ENCODE data around the gene BTBD10.
A peak's percentile ranks its signal among the peaks of the same experiment; 100 is the strongest.

Gene BTBD10

DNA sequence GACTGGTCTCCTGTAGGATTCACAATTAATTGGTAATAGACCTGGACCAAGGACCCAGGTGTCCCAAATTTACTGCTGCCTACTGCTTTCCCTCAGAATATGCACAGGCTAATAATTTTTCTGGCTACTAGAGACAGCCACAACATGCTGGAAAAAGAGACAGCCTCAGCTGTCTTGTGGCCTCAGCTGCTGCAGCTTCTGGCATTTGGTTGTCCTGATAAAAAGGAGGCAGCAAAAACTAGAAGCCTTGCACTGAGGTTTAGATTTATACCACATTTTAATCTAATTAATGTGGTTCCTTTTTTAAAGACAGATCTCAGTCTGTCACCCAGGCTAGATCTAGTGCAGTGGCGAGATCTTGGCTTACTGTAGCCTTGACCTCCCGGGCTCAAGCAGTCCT lies 89.8 kb downstream of the BTBD10 start:
- no peak for DNase-seq

DNA sequence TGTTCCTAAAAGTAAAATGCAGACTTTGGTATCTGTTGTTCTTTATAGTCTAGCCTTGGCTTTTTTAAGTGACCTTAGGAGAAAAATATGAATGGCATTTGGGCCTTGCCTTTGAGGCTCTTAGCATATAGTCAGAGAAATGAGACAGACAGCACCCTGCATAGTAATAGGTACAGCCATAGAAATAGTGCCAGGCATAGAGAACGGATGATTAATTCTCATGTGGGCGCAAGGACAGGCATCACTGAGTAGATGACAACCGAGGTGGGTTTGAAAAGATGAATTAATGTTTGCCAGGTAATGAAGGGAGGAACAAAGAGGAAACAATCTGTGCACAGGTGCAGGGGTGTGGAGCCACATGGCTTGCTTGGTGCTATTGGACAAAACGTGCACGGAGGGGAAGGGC lies 95.0 kb downstream of the BTBD10 start:
- no peak for DNase-seq

DNA sequence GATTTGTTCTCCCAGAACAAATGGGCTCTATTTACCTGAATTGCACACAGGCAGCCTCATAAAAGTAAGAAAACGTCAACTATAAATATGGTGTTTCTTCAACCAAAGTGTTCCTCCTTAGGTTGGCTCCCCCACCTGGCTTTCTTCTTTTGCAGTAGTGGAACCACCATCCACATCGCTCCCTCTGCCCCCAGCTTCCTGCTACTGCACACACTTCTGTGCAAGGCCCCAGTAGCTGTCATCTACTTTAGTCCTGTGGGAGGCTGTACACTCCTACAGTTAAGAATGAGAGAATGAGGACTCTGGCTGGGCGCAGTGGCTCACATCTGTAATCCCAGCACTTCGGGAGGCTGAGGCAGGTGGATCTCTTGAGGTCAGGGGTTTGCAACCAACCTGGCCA lies 95.9 kb downstream of the BTBD10 start:
- DNase-seq, result no peak

DNA sequence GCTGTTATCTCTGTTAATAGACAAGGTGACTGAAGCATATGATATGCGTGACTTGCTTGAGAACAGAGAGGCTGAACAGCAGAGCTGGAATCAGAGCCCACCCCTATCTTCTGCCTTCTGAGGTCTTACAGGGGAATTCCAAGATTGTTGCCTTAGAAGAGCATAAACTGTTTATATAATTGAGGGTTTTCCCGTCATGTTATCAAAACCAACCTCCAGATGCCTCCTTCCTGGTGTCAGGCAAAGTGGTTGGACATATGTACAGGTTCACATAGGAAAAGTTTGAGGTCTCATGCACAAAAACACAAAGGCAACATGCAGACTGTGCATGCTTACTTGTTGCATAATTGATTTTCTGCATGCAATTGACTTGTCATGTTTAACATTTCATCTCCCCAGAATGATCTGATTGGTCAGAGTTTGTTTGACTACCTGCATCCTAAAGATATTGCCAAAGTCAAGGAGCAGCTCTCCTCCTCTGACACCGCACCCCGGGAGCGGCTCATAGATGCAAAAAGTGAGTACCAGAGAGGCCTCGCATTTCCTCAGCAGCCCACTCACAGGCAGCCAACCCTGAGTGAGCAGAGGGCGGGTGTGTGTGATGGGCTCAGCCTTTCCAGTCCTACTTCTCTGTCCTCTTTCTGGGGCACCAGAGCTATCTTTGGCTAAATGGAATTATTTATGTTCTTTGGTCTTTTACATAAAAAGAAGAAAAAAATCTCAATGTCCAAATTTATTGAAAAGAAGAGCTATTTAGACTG lies 96.6 kb downstream of the BTBD10 start:
- no peak for DNase-seq

- DNase-seq, result no peak
These were observed 98.6 kb downstream of the BTBD10 start for GRCh38 chr11:13364388-13364787.

DNA sequence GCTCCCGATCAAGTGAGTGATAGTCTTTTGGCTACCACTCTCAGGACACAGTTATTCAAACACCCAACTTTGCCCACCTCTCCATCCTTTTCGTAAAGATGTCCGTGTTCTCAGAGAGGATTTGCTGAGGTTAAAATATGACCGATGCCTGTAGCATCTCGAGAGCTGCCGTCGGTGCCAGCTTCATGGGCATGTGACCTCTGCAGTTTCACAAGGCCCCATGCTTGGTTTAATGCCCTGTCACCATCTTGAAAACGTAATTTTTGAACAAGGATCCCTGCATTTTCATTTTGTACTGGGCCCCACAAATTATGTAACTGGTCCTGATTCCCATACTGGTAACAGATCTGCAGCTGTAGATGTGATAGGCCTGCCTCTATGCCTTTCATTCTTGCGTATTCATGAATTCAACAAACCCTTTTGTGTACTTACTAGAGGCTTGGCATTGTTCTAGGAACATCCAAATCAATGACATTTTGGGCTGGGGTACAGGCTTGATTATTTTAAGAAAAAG lies 100.4 kb downstream of the BTBD10 start:
- DNase-seq, result no peak

- DNase-seq, result no peak
These were observed 104.3 kb downstream of the BTBD10 start for GRCh38 chr11:13358596-13359270.

DNA sequence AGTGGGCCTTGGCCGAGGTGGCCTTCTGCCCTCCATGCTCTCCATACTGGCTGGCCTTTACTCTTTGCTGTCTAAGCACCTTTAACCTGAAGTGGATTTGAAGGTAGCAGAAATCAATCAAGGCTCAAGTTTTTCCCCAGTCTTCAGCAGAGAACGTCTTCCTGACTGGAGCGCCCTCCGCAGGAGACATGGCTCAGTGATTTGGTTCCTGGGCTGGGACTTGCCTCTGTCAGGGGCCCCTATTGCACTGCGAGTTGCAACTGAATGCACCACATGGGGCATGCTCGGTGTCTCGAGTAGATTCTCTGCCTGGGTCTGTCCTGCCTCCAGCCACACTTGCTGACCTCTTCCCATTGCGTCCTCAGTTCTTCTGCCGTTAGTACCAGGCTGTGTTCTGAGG lies 105.8 kb downstream of the BTBD10 start:
- DNase-seq, result no peak

- DNase-seq, result no peak
These were observed 107.8 kb downstream of the BTBD10 start for GRCh38 chr11:13355191-13355590.

- DNase-seq, result no peak
These were observed 108.7 kb downstream of the BTBD10 start for GRCh38 chr11:13354335-13354734.

DNA sequence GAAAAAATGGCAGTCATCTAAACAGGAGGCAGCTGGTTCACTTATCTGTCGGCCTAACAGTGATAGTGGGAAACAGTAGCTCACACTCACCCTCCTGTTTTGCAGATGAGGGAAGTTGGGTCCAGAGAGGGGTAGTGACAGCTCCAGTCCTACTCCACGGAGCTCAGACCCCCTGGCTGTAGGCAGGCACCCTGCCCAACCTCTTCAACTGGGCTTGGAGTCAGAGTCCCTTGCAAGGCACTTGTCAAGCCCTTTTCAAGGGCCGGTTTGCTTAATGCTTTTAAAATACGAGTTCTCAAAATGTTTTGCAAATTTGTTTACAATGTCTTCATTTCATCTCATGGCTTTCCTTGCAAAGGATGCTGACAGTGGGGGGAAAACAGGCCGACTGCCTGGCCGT lies 110.3 kb downstream of the BTBD10 start:
- DNase-seq, result no peak

GRCh38 chr11:13349581-13349980 lies 113.4 kb downstream of the BTBD10 start:
- DNase-seq, result no peak

DNA sequence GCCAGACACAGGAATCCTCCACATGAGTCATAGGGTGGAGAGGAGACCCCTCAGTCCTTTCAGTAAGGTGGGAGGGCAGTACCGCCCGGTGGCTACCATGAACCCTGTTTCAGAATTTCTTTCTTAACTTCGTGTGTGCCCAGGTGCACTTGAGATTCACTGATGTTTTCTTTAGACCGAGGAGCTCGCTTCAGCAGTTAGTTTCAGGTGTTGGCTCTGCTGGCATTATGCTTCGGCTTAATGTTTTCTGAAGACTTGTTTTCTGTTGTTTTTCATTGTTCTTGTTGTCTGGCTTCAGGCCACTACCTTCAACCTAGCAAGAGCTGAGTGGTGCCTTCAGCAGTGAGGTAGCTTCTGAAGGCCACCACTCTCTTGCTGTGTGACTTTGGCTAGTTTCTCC lies 114.0 kb downstream of the BTBD10 start:
- no peak for DNase-seq

DNA sequence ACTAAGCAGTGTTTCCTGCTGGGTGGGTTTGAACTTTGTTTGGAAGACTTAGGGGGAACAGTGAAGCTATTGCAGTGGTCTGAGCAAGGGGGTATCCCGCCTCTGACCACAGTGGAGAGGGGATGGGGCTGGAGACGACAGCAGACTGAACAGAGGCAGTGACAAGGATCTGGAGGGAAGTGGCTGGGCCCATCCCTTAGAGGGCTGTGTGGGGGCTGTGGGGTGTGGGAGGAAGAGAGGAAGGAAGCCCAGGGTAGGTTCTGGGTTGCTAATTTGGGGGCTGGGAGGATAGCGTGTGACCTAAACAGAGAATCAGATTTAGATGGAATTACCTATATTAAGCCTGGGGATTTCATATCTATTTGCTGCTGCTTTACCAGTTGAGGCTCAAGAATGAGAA lies 114.7 kb downstream of the BTBD10 start:
- no peak for DNase-seq

- no peak for DNase-seq
These were observed 115.1 kb downstream of the BTBD10 start for GRCh38 chr11:13347901-13348300.

- no peak for DNase-seq
These were observed 116.6 kb downstream of the BTBD10 start for GRCh38 chr11:13346470-13346869.

- DNase-seq, result no peak
These were observed 118.2 kb downstream of the BTBD10 start for GRCh38 chr11:13344818-13345217.

DNA sequence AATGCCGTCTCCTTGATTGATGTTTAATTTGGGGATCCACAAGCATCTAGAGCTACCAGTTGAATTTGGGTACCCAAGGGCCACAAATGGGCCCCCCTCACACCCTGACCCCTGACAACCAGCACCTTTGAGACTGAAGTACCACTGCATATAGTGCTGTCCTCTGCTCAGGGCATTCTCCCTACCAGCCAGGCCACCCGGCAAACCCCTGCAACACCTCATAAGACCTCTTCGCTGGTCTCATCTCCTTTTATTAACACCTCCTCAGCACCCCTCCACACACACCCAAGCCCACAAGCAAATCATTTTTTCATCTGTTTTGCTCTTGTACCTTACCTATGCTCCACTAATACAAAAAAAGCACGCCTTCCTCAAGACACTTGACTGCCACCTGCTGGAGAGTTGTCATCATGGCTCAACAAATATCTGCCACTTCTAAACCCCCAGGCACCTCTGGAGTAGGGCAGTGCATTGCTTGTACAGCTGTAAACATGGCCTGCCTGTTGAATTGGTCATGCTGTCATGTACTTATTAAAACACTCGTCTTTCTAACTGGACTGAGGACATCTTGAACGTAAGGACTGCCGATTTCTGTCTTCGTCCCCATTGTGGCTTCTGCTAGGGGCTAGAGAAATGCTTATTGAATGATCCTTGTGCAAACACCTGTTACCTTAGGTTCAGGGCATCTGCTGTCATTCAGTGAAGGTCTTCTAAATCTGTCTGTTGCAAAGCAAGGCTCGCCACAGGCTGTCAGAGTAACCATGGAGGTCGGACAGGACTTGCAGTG lies 118.9 kb downstream of the BTBD10 start:
- DNase-seq, result peak; percentile 62

GRCh38 chr11:13343067-13343466 lies 120.0 kb downstream of the BTBD10 start:
- DNase-seq, result no peak

DNA sequence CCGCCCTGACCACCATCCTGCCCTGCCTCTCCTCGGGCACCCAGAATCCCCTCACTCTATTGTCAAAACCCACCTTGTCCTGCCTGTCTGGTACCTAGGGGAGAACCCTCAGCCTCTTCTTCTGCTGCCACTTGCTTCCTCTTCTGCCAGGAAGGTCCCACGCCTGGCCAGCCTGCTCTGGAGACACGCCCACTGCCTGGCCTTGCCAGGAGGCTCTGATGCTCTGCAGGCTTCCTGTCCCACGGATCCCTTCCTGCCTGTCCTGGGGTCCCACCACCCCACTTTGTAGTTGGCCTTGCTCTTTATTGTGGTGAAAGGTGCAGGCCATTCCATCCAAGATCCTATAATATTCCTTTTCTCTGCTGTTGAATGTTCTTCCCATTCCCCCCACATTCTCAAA lies 122.0 kb downstream of the BTBD10 start:
- DNase-seq, result no peak

GRCh38 chr11:13339195-13340153 lies 123.5 kb downstream of the BTBD10 start:
- DNase-seq, result peak; percentile 34

- no peak for DNase-seq
These were observed 124.5 kb downstream of the BTBD10 start for GRCh38 chr11:13338427-13339069.
